SK-N-MC (cell line): ENCODE results near the gene CDH22.

ENCODE experiments used
- DNase-seq: peaks from one replicate; pipeline ENCODE4 v3.0.0-alpha.2; 2011; ENCODE audit warnings: low read depth, low spot score
- H3K27ac ChIP-seq: fragments of 200-600 bp; sonication (generic); 2 replicates; pipeline ENCODE4 v1.5.1; 2016; ENCODE audit warnings: mixed run types
- H3K36me3 ChIP-seq: fragments of 200-600 bp; sonication (generic); 2 replicates; pipeline ENCODE4 v1.6.1; 2017; ENCODE audit warnings: antibody characterized with exemption, low read length, mixed read lengths; ENCODE audit not compliant: insufficient read depth
- H3K4me3 ChIP-seq: fragments of 200-600 bp; sonication (generic); 2 replicates; pipeline ENCODE4 v1.5.1; 2016
- H3K9ac ChIP-seq: fragments of 200-600 bp; sonication (generic); 2 replicates; pipeline ENCODE4 v1.8.0; 2017; ENCODE audit warnings: mixed run types, mixed read lengths; ENCODE audit not compliant: insufficient read length
- H3K9me3 ChIP-seq: fragments of 200-600 bp; sonication (generic); 2 replicates; pipeline ENCODE4 v1.6.1; 2017; ENCODE audit warnings: low read depth, mild to moderate bottlenecking, antibody characterized with exemption, low read length, moderate library complexity, mixed read lengths
- EZH2 ChIP-seq: fragments of 200-600 bp; sonication (generic); IDR thresholded peaks from one replicate; pipeline ENCODE4 v1.6.1; 2017; ENCODE audit warnings: antibody characterized with exemption
- FOXP2 ChIP-seq: optimal IDR thresholded peaks from 2 replicates; pipeline ENCODE3; 2011; ENCODE audit warnings: mild to moderate bottlenecking, moderate library complexity; ENCODE audit not compliant: insufficient read depth; ENCODE audit errors: extremely low read length, control extremely low read depth
- POLR2AphosphoS5 ChIP-seq: IDR thresholded peaks from 2 replicates; pipeline ENCODE4 v1.6.1; 2012; ENCODE audit warnings: mild to moderate bottlenecking, low read depth, low read length, borderline replicate concordance

CDH22 gene

GRCh38 chr20:46173652-46174468 lies 134.4 kb downstream of the CDH22 start:
- DNase-seq, result no peak
- TF ChIP-seq FOXP2, result no peak
- no peak for TF ChIP-seq EZH2
- TF ChIP-seq POLR2AphosphoS5, result no peak
- H3K4me3 ChIP-seq, result no peak overlapping the region
- no peak overlapping the region for H3K27ac ChIP-seq
- H3K36me3 ChIP-seq, result no peaks in the 10 kb centered on the region
- no peaks in the 10 kb centered on the region for H3K9me3 ChIP-seq
- no peak overlapping the region for H3K9ac ChIP-seq

- H3K36me3 ChIP-seq, result no peaks in the 10 kb centered on the region
- no peak overlapping the region for H3K9ac ChIP-seq
- H3K4me3 ChIP-seq, result no peak overlapping the region
- H3K9me3 ChIP-seq, result no peaks in the 10 kb centered on the region
- TF ChIP-seq EZH2, result no peak
- no peak for TF ChIP-seq POLR2AphosphoS5
- no peak for TF ChIP-seq FOXP2
- DNase-seq, result no peak
- no peak overlapping the region for H3K27ac ChIP-seq
These were observed 135.2 kb downstream of the CDH22 start for GRCh38 chr20:46172961-46173536.

- H3K27ac ChIP-seq, result no peak overlapping the region
- no peak for TF ChIP-seq EZH2
- H3K36me3 ChIP-seq, result no peaks in the 10 kb centered on the region
- H3K9me3 ChIP-seq, result no peaks in the 10 kb centered on the region
- DNase-seq, result no peak
- H3K4me3 ChIP-seq, result no peak overlapping the region
- H3K9ac ChIP-seq, result no peak overlapping the region
These were observed 135.8 kb downstream of the CDH22 start for GRCh38 chr20:46172455-46172854.

- TF ChIP-seq EZH2 (no peak), FOXP2 (no peak), POLR2AphosphoS5 (no peak)
- Histone ChIP-seq H3K27ac (no peak overlapping the region), H3K36me3 (no peaks in the 10 kb centered on the region), H3K4me3 (no peak overlapping the region), H3K9me3 (no peaks in the 10 kb centered on the region), H3K9ac (no peak overlapping the region)
- DNase-seq, result no peak
These were observed 136.4 kb downstream of the CDH22 start for GRCh38 chr20:46171909-46172308.

GRCh38 chr20:46171476-46171875 lies 136.8 kb downstream of the CDH22 start:
- H3K9ac ChIP-seq, result no peak overlapping the region
- no peaks in the 10 kb centered on the region for H3K36me3 ChIP-seq
- no peak overlapping the region for H3K4me3 ChIP-seq
- H3K27ac ChIP-seq, result no peak overlapping the region
- no peaks in the 10 kb centered on the region for H3K9me3 ChIP-seq
- DNase-seq, result no peak
- no peak for TF ChIP-seq FOXP2
- no peak for TF ChIP-seq POLR2AphosphoS5
- TF ChIP-seq EZH2, result no peak

- Histone ChIP-seq H3K9ac (no peak overlapping the region), H3K27ac (no peak overlapping the region), H3K36me3 (no peaks in the 10 kb centered on the region), H3K4me3 (no peak overlapping the region), H3K9me3 (no peaks in the 10 kb centered on the region)
- no peak for DNase-seq
- TF ChIP-seq POLR2AphosphoS5, result no peak
- no peak for TF ChIP-seq EZH2
- TF ChIP-seq FOXP2, result no peak
These were observed 138.8 kb downstream of the CDH22 start for GRCh38 chr20:46169245-46170171.

GRCh38 chr20:46168438-46168837 lies 139.9 kb downstream of the CDH22 start:
- TF ChIP-seq EZH2 (no peak), FOXP2 (no peak), POLR2AphosphoS5 (no peak)
- no peaks in the 10 kb centered on the region for H3K9me3 ChIP-seq
- H3K9ac ChIP-seq, result no peak overlapping the region

GRCh38 chr20:46167080-46167479 lies 141.2 kb downstream of the CDH22 start:
- no peak overlapping the region for H3K27ac ChIP-seq
- no peaks in the 10 kb centered on the region for H3K9me3 ChIP-seq
- H3K9ac ChIP-seq, result no peak overlapping the region
- no peak overlapping the region for H3K4me3 ChIP-seq
- DNase-seq, result no peak
- H3K36me3 ChIP-seq, result no peaks in the 10 kb centered on the region
- TF ChIP-seq POLR2AphosphoS5 (no peak), FOXP2 (no peak), EZH2 (no peak)

More at GRCh38 chr20:46168438-46168837, 139.9 kb downstream of the CDH22 start:
- DNase-seq, result no peak
- Histone ChIP-seq H3K36me3 (no peaks in the 10 kb centered on the region), H3K4me3 (no peak overlapping the region), H3K27ac (no peak overlapping the region)
